Peyer's patch (tissue), 4 donors: ENCODE results near the gene KLKB1. TPM values are rescaled to one million over a fixed set of nuclear protein-coding genes. Genes with fewer than 3 reads are reported as not detected.
A peak's percentile ranks its signal among the peaks of the same experiment; 100 is the strongest.

Experiments used
- DNase-seq, 3 donors: peaks; one replicate each; pipeline ENCODE4 v3.0.0-alpha.2; 2017 to 2019
- H3K27ac ChIP-seq, 4 donors: fragments of 200-600 bp; sonication (generic); one replicate each; pipeline ENCODE4 v1.5.1; 2016 to 2019
- H3K27me3 ChIP-seq, 2 donors: fragments of 200-600 bp; sonication (generic); one replicate each; pipeline ENCODE4 v1.5.1; 2019
- H3K36me3 ChIP-seq, 3 donors: fragments of 200-600 bp; sonication (generic); one replicate each; pipeline ENCODE4 v1.5.1; 2016 to 2019
- H3K4me1 ChIP-seq, 4 donors: fragments of 200-600 bp; sonication (generic); one replicate each; pipeline ENCODE4 v1.5.1; 2016 to 2019
- H3K4me3 ChIP-seq, 4 donors: fragments of 200-600 bp; sonication (generic); 1 replicate in 3 of 4; 2 replicates in 1 of 4; pipeline ENCODE4 v1.5.1; 2016 to 2019; ENCODE audit warnings: mild to moderate bottlenecking in 1 of 4
- H3K9me3 ChIP-seq, 4 donors: fragments of 200-600 bp; sonication (generic); one replicate each; pipeline ENCODE4 v1.5.1; 2016 to 2019; ENCODE audit warnings: mild to moderate bottlenecking in 1 of 4
- POLR2A ChIP-seq, 2 donors: fragments of 450-650 bp; IDR thresholded peaks; one replicate each; pipeline ENCODE4 v1.5.1; 2017; ENCODE audit warnings: antibody characterized with exemption in 2 of 2, mild to moderate bottlenecking in 2 of 2, moderate library complexity in 2 of 2
- total RNA-seq, 4 donors: library from RNA; depleted of rRNA; stranded (reverse); fragments of >200 nt; gene quantifications; one replicate each; pipeline ENCODE4 v1.1.0, GENCODE V29; 2016
- TF ChIP-seq, protein P1 (sequence below), 6 experiments: fragments of 450-650 bp in 4 of 6; fragments of 200-600 bp in 2 of 6; sonication (generic) in 1 of 6; IDR thresholded peaks; one replicate each; pipeline ENCODE4 v1.5.1; 2017 to 2019; ENCODE audit warnings: antibody characterized with exemption in 6 of 6, mild to moderate bottlenecking in 3 of 6, moderate library complexity in 1 of 6

Gene KLKB1
- total RNA-seq, 4 donors from 2014 or later, result 4.5 to 8.6 (median 7.5) TPM; not detected in 1

DNA sequence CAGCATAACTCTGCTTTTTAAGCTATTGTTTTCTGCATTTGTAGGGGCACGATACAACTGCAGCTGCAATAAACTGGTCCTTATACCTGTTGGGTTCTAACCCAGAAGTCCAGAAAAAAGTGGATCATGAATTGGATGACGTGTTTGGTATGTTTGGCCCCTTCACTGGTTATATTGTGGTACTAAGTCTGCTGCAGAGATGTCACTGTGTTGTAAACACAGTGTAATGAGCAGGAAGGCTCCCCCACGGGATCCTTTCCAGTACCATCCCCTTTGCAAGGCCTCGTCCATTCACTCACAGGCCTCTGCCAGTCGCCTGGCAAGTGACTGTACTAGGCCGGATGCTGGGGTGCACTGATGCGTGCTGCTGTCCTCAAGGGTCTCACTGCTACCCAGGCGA lies 22.2 kb upstream of the KLKB1 start:
- Histone ChIP-seq H3K27me3 (no peaks in the 10 kb centered on the region), H3K9me3 (peaks cover 0 to 2% (median 0%) of the 10 kb centered on the region in 4 donors), H3K4me3 (peak overlapping the region in 1 of 4 donors; percentile 38), H3K4me1 (no peaks in the 10 kb centered on the region), H3K27ac (peak overlapping the region in 1 of 4 donors; percentile 79), H3K36me3 (peaks cover 0 to 19% (median 0%) of the 10 kb centered on the region in 3 donors)
- TF ChIP-seq POLR2A (IDR thresholded peaks at IDR 0.05), result no peak
- TF ChIP-seq, protein P1, sequence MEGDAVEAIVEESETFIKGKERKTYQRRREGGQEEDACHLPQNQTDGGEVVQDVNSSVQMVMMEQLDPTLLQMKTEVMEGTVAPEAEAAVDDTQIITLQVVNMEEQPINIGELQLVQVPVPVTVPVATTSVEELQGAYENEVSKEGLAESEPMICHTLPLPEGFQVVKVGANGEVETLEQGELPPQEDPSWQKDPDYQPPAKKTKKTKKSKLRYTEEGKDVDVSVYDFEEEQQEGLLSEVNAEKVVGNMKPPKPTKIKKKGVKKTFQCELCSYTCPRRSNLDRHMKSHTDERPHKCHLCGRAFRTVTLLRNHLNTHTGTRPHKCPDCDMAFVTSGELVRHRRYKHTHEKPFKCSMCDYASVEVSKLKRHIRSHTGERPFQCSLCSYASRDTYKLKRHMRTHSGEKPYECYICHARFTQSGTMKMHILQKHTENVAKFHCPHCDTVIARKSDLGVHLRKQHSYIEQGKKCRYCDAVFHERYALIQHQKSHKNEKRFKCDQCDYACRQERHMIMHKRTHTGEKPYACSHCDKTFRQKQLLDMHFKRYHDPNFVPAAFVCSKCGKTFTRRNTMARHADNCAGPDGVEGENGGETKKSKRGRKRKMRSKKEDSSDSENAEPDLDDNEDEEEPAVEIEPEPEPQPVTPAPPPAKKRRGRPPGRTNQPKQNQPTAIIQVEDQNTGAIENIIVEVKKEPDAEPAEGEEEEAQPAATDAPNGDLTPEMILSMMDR (IDR thresholded peaks at IDR 0.05), result no peak
- DNase-seq, result no peak

DNA sequence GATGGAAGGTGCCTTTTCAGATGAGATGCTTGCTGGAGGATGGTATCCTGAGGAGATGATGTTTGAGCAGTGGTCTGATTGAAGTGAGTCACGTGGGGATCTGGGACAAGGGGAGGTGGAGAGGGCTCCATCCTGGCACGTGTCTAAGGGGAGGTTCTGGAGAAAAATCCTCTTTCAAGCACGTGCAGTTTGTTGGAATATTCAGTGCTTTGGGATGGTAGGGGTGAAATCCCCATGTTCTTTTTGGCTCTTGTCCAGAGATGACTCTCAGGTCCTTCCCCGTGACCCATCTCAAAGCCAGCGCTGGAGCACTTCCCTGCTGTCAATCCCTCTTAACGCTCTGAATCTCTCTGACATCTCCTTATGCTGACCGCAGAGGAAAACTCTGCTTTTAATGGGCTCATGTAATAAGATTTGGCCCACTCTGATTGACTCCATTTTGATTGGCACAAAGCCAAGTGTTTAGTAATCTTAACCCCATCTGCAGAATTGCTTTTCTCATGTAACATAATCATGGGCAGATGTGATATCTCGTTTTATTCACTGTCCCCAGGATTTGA lies 10.8 kb upstream of the KLKB1 start:
- H3K27me3 ChIP-seq, result no peaks in the 10 kb centered on the region
- H3K4me3 ChIP-seq, result no peak overlapping the region
- DNase-seq, result no peak
- no peak overlapping the region for H3K27ac ChIP-seq
- no peaks in the 10 kb centered on the region for H3K4me1 ChIP-seq
- peaks cover 0 to 4% (median 0%) of the 10 kb centered on the region in 3 donors for H3K36me3 ChIP-seq
- H3K9me3 ChIP-seq, result no peaks in the 10 kb centered on the region
- TF ChIP-seq, protein P1 (IDR thresholded peaks at IDR 0.05), result no peak
- no peak for TF ChIP-seq POLR2A (IDR thresholded peaks at IDR 0.05)

DNA sequence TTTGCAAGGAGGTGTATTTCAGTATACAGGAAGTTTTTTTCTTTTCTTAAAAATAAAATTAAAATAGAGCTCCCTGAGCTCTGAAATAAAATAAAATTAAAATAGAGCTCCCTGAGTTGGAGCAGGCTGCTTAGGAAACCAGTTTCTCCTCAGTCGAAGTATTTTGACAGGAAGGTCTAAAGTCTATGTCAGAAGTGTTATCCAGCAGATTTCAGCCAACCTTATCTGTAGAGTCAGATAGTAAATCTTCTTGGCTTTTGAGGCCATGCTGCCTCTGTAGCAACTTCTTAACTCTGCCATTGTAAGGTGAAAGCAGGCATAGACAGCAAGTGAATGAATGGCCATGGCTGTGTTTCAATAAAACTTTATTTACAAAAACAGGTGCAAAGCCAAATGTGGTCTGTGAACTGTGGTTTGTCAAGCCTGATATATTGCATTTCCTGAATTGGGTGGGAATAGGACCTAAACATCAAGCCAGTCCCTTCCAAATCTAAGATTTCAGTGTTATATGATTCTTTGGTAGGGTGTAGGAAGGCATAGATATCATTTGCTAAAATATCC lies 9.5 kb upstream of the KLKB1 start:
- DNase-seq, result no peak

DNA sequence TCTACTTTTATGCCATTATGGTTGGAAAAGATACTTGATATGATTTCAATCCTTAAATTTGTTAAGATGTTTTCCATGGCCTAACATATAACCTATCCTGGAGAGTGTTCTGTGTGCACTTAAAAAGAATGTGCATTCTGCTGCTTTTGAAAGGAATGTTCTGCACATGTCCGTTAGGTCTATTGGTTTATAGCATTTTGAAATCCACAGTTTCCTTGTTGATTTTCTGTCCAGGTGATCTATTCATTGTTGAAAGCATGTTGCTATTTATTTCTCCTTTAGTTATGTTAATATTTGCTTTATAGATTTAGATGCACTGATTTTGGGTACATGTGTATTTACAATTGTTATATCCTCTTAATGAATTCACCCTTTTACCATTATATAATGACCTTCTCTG lies 5.7 kb upstream of the KLKB1 start:
- Histone ChIP-seq H3K4me3 (no peak overlapping the region), H3K27ac (no peak overlapping the region), H3K4me1 (no peaks in the 10 kb centered on the region), H3K36me3 (no peaks in the 10 kb centered on the region), H3K27me3 (no peaks in the 10 kb centered on the region), H3K9me3 (no peaks in the 10 kb centered on the region)
- TF ChIP-seq, protein P1 (IDR thresholded peaks at IDR 0.05), result no peak
- TF ChIP-seq POLR2A (IDR thresholded peaks at IDR 0.05), result no peak
- no peak for DNase-seq

More for the DNA sequence above, 9.5 kb upstream of the KLKB1 start:
- H3K9me3 ChIP-seq, result no peaks in the 10 kb centered on the region
- TF ChIP-seq, protein P1 (IDR thresholded peaks at IDR 0.05), result no peak
- TF ChIP-seq POLR2A (IDR thresholded peaks at IDR 0.05), result no peak
- no peak overlapping the region for H3K4me3 ChIP-seq
- no peak overlapping the region for H3K27ac ChIP-seq
- no peaks in the 10 kb centered on the region for H3K27me3 ChIP-seq
- H3K4me1 ChIP-seq, result no peaks in the 10 kb centered on the region
- H3K36me3 ChIP-seq, result no peaks in the 10 kb centered on the region

DNA sequence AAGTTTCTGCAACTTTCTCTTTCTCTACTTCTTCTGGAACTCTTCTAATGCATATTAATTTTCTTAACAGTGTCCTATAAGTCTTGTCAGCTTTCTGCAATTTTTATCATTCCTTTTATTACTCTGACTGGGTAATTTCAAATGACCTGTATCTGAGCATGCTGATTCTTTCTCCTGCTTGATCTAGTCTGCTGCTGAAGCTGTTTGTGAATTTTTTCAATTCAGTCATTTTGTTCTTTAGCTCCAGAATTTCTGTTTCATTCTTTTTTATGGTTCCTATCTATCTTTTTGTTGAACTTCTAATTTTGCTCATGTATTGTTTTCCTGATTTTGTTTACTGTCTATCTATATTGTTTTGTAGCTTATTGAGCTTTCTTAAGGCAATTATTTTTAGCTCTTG lies 1.5 kb upstream of the KLKB1 start:
- TF ChIP-seq, protein P1 (IDR thresholded peaks at IDR 0.05), result no peak
- TF ChIP-seq POLR2A (IDR thresholded peaks at IDR 0.05), result no peak
- Histone ChIP-seq H3K27me3 (no peaks in the 10 kb centered on the region), H3K4me3 (no peak overlapping the region), H3K36me3 (no peaks in the 10 kb centered on the region), H3K4me1 (no peaks in the 10 kb centered on the region), H3K27ac (no peak overlapping the region), H3K9me3 (no peaks in the 10 kb centered on the region)
- DNase-seq, result no peak
